Measurements from ENCODE around the gene TNS3.

- TF ChIP-seq ZBTB7A (IDR thresholded peaks at IDR 0.05; ENCODE audit: borderline replicate concordance, control insufficient read depth, low read depth, low read length) (no peak), ZBTB8A (IDR thresholded peaks at IDR 0.05; ENCODE audit: partially characterized antibody) (no peak), SMAD2 (IDR thresholded peaks at IDR 0.05; ENCODE audit: low read depth, low read length) (no peak)
Observed at GRCh38 chr7:47452295-47452694, 129.6 kb downstream of the TNS3 start.
